Smooth muscle cell (in vitro differentiated cells): Measurements from ENCODE around the gene SYCE3. TPM values are rescaled to one million over a fixed set of nuclear protein-coding genes. Genes with fewer than 3 reads are reported as not detected.

Experiments
- DNase-seq: peaks from one replicate; lab custom pipeline; 2025; ENCODE audit not compliant: unreplicated experiment; lab: John Stamatoyannopoulos, UW
- H2AFZ ChIP-seq: fragments of 200-600 bp; sonication (generic); 2 replicates; pipeline ENCODE4 v1.6.0; 2016; ENCODE audit warnings: antibody characterized with exemption, low read depth, mild to moderate bottlenecking
- H3F3A ChIP-seq: fragments of 200-600 bp; sonication (generic); 2 replicates; pipeline ENCODE4 v1.6.0; 2017; ENCODE audit warnings: antibody characterized with exemption, low read depth
- H3K27ac ChIP-seq: fragments of 200-600 bp; sonication (generic); 2 replicates; pipeline ENCODE4 v1.5.1; 2016; ENCODE audit warnings: low read depth, mild to moderate bottlenecking
- H3K27me3 ChIP-seq: fragments of 200-600 bp; sonication (generic); 2 replicates; pipeline ENCODE4 v1.6.1; 2016; ENCODE audit warnings: low read depth, mild to moderate bottlenecking
- H3K36me3 ChIP-seq: fragments of 200-600 bp; sonication (generic); 2 replicates; pipeline ENCODE4 v1.5.1; 2016; ENCODE audit warnings: low read depth
- H3K4me1 ChIP-seq: fragments of 200-600 bp; sonication (generic); 2 replicates; pipeline ENCODE4 v1.5.1; 2016; ENCODE audit warnings: low read depth
- H3K4me2 ChIP-seq: fragments of 200-600 bp; sonication (generic); 2 replicates; pipeline ENCODE4 v1.6.0; 2016; ENCODE audit warnings: mild to moderate bottlenecking
- H3K4me3 ChIP-seq: fragments of 200-600 bp; sonication (generic); 2 replicates; pipeline ENCODE4 v1.5.1; 2016; ENCODE audit warnings: mild to moderate bottlenecking
- H3K79me2 ChIP-seq: fragments of 200-600 bp; sonication (generic); 2 replicates; pipeline ENCODE4 v1.6.0; 2016; ENCODE audit warnings: low read depth, mild to moderate bottlenecking
- H3K9ac ChIP-seq: fragments of 200-600 bp; sonication (generic); 2 replicates; pipeline ENCODE4 v1.6.0; 2016; ENCODE audit warnings: low read depth
- H3K9me3 ChIP-seq: fragments of 200-600 bp; sonication (generic); replicated peaks from 2 replicates; pipeline ENCODE4 v1.5.1; 2016; ENCODE audit warnings: low read depth
- H4K20me1 ChIP-seq: fragments of 200-600 bp; sonication (generic); 2 replicates; pipeline ENCODE4 v1.6.0; 2016; ENCODE audit warnings: low read depth
- WGBS: methylation state at CpG from one replicate; pipeline ENCODE4 v1.1.7; 2016; ENCODE audit warnings: low lambda C conversion rate; 5-methylcytosine and 5-hydroxymethylcytosine counted together
- polyA plus RNA-seq: library from polyadenylated mRNA; unstranded; fragments of >200 nt; fragmentation: Nextera tagmentation; extraction: Ambion mirVana; gene quantifications from 2 replicates; pipeline ENCODE4 v1.2.1, GENCODE V29; 2016
- total RNA-seq: library from RNA; depleted of rRNA; stranded (reverse); fragments of >200 nt; gene quantifications from 2 replicates; pipeline ENCODE4 v1.2.3, GENCODE V29; 2014
- TF ChIP-seq, protein P1 (sequence below): fragments of 200-600 bp; sonication (generic); IDR thresholded peaks from 2 replicates; pipeline ENCODE4 v1.5.1; 2017; ENCODE audit warnings: borderline replicate concordance, mild to moderate bottlenecking, antibody characterized with exemption; ENCODE audit not compliant: insufficient read depth, poor library complexity, severe bottlenecking

Gene SYCE3
- total and polyA plus RNA-seq, 2 experiments from 2014 or later: not detected

DNA sequence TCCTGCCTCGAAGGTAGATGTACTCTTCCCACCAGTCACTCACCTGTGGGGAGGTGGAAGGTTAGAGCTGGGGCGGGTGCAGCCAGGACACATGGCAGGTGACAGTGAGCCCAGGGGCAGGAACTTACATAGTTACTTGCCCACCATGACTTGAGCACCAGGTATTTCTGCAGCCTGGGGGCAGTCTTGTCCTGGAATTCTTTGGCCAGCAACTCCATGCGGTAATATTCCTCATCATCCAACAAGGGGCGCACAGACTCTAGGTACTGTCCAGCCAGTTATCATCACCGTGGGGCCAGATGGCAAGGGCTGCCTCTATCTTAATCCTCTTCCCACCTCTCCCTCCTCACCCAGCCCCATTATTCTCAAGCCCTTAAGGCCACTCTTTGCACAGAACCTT is 13.4 kb upstream of the SYCE3 start:
- TF ChIP-seq, protein P1, sequence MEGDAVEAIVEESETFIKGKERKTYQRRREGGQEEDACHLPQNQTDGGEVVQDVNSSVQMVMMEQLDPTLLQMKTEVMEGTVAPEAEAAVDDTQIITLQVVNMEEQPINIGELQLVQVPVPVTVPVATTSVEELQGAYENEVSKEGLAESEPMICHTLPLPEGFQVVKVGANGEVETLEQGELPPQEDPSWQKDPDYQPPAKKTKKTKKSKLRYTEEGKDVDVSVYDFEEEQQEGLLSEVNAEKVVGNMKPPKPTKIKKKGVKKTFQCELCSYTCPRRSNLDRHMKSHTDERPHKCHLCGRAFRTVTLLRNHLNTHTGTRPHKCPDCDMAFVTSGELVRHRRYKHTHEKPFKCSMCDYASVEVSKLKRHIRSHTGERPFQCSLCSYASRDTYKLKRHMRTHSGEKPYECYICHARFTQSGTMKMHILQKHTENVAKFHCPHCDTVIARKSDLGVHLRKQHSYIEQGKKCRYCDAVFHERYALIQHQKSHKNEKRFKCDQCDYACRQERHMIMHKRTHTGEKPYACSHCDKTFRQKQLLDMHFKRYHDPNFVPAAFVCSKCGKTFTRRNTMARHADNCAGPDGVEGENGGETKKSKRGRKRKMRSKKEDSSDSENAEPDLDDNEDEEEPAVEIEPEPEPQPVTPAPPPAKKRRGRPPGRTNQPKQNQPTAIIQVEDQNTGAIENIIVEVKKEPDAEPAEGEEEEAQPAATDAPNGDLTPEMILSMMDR: no peak
- H3K9me3 ChIP-seq: no peaks in the 10 kb centered on the region
- H2AFZ ChIP-seq: no peak overlapping the region
- no peaks in the 10 kb centered on the region for H3K36me3 ChIP-seq
- H3K27ac ChIP-seq: no peak overlapping the region
- no peak overlapping the region for H3K4me2 ChIP-seq
- no peaks in the 10 kb centered on the region for H4K20me1 ChIP-seq
- WGBS: 84% methylated on average over 5 of the region's 5 CpGs
- H3K79me2 ChIP-seq: no peaks in the 10 kb centered on the region
- no peak overlapping the region for H3K9ac ChIP-seq
- no peaks in the 10 kb centered on the region for H3K4me1 ChIP-seq
- H3F3A ChIP-seq: no peaks in the 10 kb centered on the region
- H3K4me3 ChIP-seq: no peak overlapping the region
- H3K27me3 ChIP-seq: no peaks in the 10 kb centered on the region
- no peak for DNase-seq

DNA sequence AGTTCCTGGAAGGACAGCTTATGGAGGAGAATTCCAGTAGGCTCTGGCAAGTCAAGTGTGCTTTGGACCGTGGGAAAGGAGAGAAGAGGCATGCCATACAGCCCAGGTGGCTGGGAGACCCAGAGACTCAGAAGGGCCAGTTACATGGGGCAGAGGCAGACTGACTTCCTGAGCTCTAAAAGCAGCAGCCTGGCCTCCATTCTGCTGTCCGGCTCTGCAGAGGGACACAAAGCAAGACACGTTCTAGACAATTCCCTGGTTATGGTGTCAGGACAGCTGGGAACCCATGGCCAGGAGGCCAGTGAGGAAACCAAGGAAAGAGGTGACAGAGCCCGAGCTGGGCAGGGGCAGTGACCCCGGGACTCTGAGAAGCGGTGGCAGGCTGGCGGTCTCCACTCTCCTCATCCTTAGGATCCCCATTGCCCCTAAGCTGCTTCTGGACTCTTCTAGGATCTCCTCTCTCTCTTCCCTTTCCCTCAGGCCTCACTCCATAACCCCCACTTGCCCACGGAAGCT is 12.8 kb upstream of the SYCE3 start:
- no peak overlapping the region for H3K9ac ChIP-seq
- H3K4me3 ChIP-seq: no peak overlapping the region
- no peak overlapping the region for H3K27ac ChIP-seq
- no peaks in the 10 kb centered on the region for H3K9me3 ChIP-seq
- no peak for DNase-seq
- 96% methylated on average over 8 of the region's 8 CpGs for WGBS
- no peaks in the 10 kb centered on the region for H4K20me1 ChIP-seq
- no peaks in the 10 kb centered on the region for H3K36me3 ChIP-seq
- no peaks in the 10 kb centered on the region for H3K4me1 ChIP-seq
- no peak overlapping the region for H2AFZ ChIP-seq
- H3K4me2 ChIP-seq: no peak overlapping the region
- no peaks in the 10 kb centered on the region for H3F3A ChIP-seq
- H3K79me2 ChIP-seq: no peaks in the 10 kb centered on the region
- no peaks in the 10 kb centered on the region for H3K27me3 ChIP-seq
- TF ChIP-seq, protein P1: no peak

DNA sequence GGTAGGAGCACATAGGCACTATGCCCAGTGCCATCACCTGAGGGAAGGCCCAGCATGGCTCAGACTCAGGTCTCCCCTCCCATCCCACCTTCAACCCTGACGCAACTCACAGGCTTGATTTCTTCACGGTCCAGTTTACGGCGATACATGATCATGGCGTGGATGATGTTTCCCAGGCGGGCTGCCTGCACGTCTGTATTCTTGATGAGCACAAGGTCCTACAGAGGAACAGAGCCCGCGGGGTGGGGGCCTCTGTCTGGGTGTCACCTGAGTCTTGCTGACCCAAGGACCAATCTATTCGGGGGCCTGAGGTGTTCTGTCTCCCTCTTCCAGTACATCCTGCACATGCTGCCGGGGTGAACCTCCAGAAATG is 11.7 kb upstream of the SYCE3 start:
- H3K9ac ChIP-seq: no peak overlapping the region
- no peak overlapping the region for H3K4me3 ChIP-seq
- TF ChIP-seq, protein P1: no peak
- no peaks in the 10 kb centered on the region for H3K4me1 ChIP-seq
- H3K4me2 ChIP-seq: no peak overlapping the region
- WGBS: 98% methylated on average over 11 of the region's 11 CpGs
- H4K20me1 ChIP-seq: no peaks in the 10 kb centered on the region
- H3K79me2 ChIP-seq: no peaks in the 10 kb centered on the region
- no peak overlapping the region for H3K27ac ChIP-seq
- DNase-seq: no peak
- H3K9me3 ChIP-seq: no peaks in the 10 kb centered on the region
- H2AFZ ChIP-seq: no peak overlapping the region
- no peaks in the 10 kb centered on the region for H3F3A ChIP-seq
- no peaks in the 10 kb centered on the region for H3K27me3 ChIP-seq
- H3K36me3 ChIP-seq: no peaks in the 10 kb centered on the region
